Renal cortex interstitium (tissue), 15 donors: ENCODE data around the gene PRKRIP1. TPM values are rescaled to one million over a fixed set of nuclear protein-coding genes. Genes with fewer than 3 reads are reported as not detected.
"Not testable (repeated sequence)": the region's sequence is repeated elsewhere in the genome, so short reads cannot be mapped to it uniquely, and the experiment has no call there.

Experiments
- DNase-seq, 11 donors: peaks; one replicate each; pipeline ENCODE4 v3.0.0-alpha.2; 2013; ENCODE audit warnings: low read depth in 9 of 11, low spot score in 4 of 11; ENCODE audit errors: extremely low read depth in 1 of 11
- long read RNA-seq, 16 experiments: transcript quantifications; one replicate each; lab custom pipeline, GENCODE V29; 2026
- polyA plus RNA-seq, 3 donors: library from polyadenylated mRNA; unstranded; fragments of 120-200 nt; gene quantifications; one replicate each; pipeline ENCODE4 v1.2.1, GENCODE V29; 2013; ENCODE audit not compliant: insufficient read length in 3 of 3

PRKRIP1 gene, protein sequence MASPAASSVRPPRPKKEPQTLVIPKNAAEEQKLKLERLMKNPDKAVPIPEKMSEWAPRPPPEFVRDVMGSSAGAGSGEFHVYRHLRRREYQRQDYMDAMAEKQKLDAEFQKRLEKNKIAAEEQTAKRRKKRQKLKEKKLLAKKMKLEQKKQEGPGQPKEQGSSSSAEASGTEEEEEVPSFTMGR
- polyA plus RNA-seq = 10 to 100 TPM; 30.2 to 45.2 (median 39.9) TPM
- long read RNA-seq, donor 1, partial matches to known transcripts = 0 of 5 reads
- long read RNA-seq, donor 1, other reads (novel, unspliced or antisense) = 0 of 5 reads
- long read RNA-seq, donor 2, partial matches to known transcripts = 173 of 177 reads
- long read RNA-seq, donor 2, other reads (novel, unspliced or antisense) = 0 of 177 reads
- long read RNA-seq, donor 3, transcript PRKRIP1-201 (6 exons, 2,159 nt) = major isoform, 7 of 306 reads
- long read RNA-seq, donor 3, partial matches to known transcripts = 79 of 306 reads
- long read RNA-seq, donor 3, other reads (novel, unspliced or antisense) = 218 of 306 reads
- long read RNA-seq, donor 4, transcript PRKRIP1-201 (6 exons, 2,159 nt) = major isoform, 6 of 259 reads
- long read RNA-seq, donor 4, partial matches to known transcripts = 240 of 259 reads
- long read RNA-seq, donor 4, other reads (novel, unspliced or antisense) = 9 of 259 reads
- long read RNA-seq, donor 5 = 0 reads
- long read RNA-seq, donor 6, transcript PRKRIP1-201 (6 exons, 2,159 nt) = major isoform, 5 of 141 reads
- long read RNA-seq, donor 6, partial matches to known transcripts = 135 of 141 reads
- long read RNA-seq, donor 6, other reads (novel, unspliced or antisense) = 0 of 141 reads
- long read RNA-seq, donor 7, transcript PRKRIP1-201 (6 exons, 2,159 nt) = major isoform, 9 of 251 reads
- long read RNA-seq, donor 7, partial matches to known transcripts = 37 of 251 reads
- long read RNA-seq, donor 7, other reads (novel, unspliced or antisense) = 204 of 251 reads
- long read RNA-seq, donor 8 = 0 reads
- long read RNA-seq, donor 9, partial matches to known transcripts = 112 of 115 reads
- long read RNA-seq, donor 9, other reads (novel, unspliced or antisense) = 0 of 115 reads
- long read RNA-seq, donor 10, partial matches to known transcripts = 204 of 208 reads
- long read RNA-seq, donor 10, other reads (novel, unspliced or antisense) = 0 of 208 reads
- long read RNA-seq, donor 11, partial matches to known transcripts = 46 of 151 reads
- long read RNA-seq, donor 11, other reads (novel, unspliced or antisense) = 103 of 151 reads
- long read RNA-seq, donor 12, transcript PRKRIP1-201 (6 exons, 2,159 nt) = major isoform, 5 of 232 reads
- long read RNA-seq, donor 12, partial matches to known transcripts = 227 of 232 reads
- long read RNA-seq, donor 12, other reads (novel, unspliced or antisense) = 0 of 232 reads
- long read RNA-seq, donor 13 = 0 reads
- long read RNA-seq, donor 14, transcript PRKRIP1-201 (6 exons, 2,159 nt) = major isoform, 11 of 315 reads
- long read RNA-seq, donor 14, partial matches to known transcripts = 290 of 315 reads
- long read RNA-seq, donor 14, other reads (novel, unspliced or antisense) = 14 of 315 reads
- long read RNA-seq, donor 15, partial matches to known transcripts = 16 of 57 reads
- long read RNA-seq, donor 15, other reads (novel, unspliced or antisense) = 39 of 57 reads
- long read RNA-seq, donor 16, transcript PRKRIP1-201 (6 exons, 2,159 nt) = major isoform, 15 of 515 reads
- long read RNA-seq, donor 16, transcript PRKRIP1-207 (9 exons, 1,625 nt) = minor isoform, 5 of 515 reads
- long read RNA-seq, donor 16, partial matches to known transcripts = 486 of 515 reads
- long read RNA-seq, donor 16, other reads (novel, unspliced or antisense) = 7 of 515 reads

DNA sequence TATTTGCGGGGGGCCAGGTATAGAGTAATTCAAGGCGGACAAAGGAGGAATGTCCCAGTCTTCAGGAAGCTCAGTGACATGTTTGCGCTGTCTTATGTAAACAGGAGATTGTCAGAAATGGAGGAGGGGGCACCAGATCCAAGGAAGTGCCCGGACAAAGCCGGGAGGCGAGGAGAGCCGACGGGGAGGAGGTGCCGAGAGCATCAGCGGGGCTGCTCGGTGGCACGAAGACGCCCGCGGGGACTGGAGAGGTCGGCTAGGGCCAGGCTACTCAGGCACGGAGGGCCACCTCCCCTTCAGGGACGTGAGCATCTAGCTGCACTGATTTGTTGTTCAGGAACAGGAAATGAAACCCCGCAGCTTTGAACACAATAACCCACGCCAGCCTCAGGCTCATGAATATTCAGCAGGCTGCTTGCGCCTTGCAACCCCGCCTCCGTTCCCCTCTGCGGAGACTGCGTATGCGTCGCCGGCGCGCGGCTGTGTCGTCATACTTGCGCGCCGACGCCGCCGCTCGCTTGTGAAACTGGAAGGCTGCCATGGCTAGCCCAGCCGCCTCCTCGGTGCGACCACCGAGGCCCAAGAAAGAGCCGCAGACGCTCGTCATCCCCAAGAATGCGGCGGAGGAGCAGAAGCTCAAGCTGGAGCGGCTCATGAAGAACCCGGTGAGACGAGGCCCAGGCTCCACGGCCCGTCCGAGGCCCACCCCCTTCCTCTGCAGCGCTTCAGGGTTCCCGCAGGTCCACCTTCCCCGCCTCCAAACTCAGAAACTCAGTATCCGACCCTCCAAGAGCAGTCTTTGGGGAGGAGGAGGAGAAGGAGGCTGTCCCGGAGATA lies at the start of gene PRKRIP1:
Gene PRKRIP1, plus strand, starts transcription at position 491 of the 837 bp plus-strand sequence. Its CDS starts 49 bp downstream, at position 540.
- DNase-seq = peak; percentile 79 to 91 (median 85)

GRCh38 chr7:102346983-102347382 lies 49.2 kb upstream of the PRKRIP1 start:
- DNase-seq = not testable (repeated sequence)

DNA sequence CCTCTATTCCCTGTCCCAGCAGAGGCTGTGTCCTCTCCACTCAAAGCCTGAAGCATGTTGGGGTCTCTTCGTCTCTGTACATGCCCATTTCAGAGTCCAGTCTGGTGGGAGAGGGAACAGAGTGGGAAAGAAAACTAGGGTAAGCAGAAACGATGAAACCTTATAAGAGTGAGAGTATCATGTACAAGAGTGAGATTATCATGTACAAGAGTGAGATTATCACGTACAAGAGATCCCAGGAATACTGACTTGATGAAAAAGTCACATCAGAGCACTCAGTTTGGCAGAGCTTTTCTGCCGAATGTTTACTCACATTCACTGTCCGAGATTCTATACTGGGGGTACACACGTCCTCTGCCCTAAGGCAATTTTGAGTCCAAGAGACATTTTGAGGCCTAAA lies 39.8 kb upstream of the PRKRIP1 start, which contains the start of gene SPDYE6:
Gene SPDYE6, minus strand, starts transcription at position 101 of the 400 bp plus-strand sequence. CDS start 421 bp downstream, outside the sequence.
- DNase-seq = not testable (repeated sequence)

- peak; percentile 80 to 97 (median 92) for DNase-seq
Measured at GRCh38 chr7:102363549-102364393, 32.4 kb upstream of the PRKRIP1 start.

DNA sequence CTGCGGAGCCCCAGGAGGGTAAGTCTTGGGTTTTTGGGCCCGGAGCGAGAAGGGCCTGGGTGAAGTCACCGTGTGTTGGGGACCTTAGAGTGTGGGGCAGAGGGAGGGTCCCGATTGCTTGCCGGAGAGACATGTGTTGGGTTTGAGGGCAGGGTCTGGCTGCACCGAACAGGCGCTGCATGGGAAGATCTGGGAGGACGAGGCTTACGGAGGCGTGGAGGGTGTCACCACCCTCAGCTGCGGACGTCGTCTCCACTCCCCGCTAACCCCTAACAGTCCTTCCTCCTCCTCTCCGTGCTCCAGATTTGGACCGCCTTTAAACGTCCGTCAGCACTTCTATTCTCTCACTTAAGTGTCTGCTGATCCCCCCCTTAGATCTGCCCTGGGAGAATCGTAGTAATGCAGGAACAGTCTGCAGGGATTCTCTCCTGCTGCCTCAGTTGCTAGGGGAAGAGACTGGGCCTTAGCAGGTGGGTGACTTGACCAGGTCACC lies 31.7 kb upstream of the PRKRIP1 start:
- DNase-seq = not testable (repeated sequence)

GRCh38 chr7:102365390-102365789 lies 30.8 kb upstream of the PRKRIP1 start:
- DNase-seq = not testable (repeated sequence)

DNA sequence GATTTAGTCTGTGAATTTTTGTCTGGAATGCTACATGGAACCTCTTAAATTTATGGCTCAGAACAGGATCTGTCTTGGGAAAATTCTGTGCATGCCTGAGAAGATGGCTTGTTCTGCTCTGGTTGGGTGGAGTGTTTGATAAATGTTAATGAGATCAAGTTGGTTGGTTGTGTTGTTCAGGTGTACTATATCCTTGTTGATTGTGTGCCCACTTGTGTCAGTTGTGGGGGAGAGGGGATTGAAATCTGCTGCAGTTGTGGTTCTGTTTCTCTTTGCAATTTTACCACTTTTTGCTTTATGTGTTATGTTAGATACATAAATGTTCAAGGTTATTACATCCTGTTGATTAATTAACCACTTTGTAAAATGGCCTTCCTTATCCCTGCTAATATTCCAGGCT lies 26.1 kb upstream of the PRKRIP1 start:
- DNase-seq = not testable (repeated sequence)

DNA sequence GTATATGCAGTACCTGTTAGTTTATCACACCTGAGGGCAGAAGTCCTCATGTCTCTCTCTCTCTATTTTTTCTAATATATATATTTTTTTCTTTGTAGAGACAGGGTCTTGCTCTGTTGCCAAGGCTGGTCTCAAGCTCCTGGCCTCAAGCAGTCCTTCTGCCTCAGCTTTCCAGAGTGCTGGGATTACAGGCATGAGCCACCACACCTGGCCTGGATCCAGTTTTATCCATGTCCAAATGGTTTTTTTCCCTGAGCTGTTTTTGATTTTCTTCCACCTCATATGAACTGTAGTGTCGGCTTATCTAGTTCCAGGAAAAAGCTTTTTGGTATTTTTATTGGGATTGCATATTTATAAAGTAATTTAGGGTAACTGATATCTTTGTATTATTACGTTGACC lies 23.4 kb upstream of the PRKRIP1 start:
- DNase-seq = not testable (repeated sequence)

- DNase-seq = no peak
Measured at GRCh38 chr7:102376964-102377466, 19.1 kb upstream of the PRKRIP1 start.

GRCh38 chr7:102380837-102381236 lies 15.3 kb upstream of the PRKRIP1 start:
- not testable (repeated sequence) for DNase-seq

GRCh38 chr7:102381696-102382425 lies 14.3 kb upstream of the PRKRIP1 start:
- not testable (repeated sequence) for DNase-seq

- DNase-seq = no peak
Measured at GRCh38 chr7:102387064-102387463, 9.1 kb upstream of the PRKRIP1 start.

- no peak for DNase-seq
Measured at GRCh38 chr7:102389810-102390209, 6.4 kb upstream of the PRKRIP1 start.

- DNase-seq = peak; percentile 47 to 79 (median 63)
Measured at GRCh38 chr7:102390697-102391484, 5.3 kb upstream of the PRKRIP1 start.
